Measurements from ENCODE around the gene IAH1.

Gene IAH1

DNA sequence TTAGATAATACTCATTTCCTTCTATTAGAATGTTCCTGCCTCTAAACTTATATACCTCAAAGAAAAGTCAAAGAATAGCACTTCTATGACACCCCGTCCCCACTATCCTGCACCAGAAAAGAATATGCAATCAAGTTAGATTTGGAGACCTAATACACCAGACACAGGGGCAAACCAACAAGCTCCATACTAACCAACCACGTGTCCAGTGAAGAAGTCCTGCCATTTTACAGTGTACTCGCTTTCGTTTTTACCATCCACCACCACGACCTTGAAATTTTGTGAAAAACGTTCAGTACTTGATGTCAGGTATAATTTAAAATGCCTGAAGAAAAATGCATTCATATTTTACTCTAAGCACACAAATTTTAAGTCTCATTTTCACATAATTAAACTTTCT, 62.2 kb downstream of the IAH1 start:
- TF ChIP-seq CEBPB (IDR thresholded peaks at IDR 0.05) = no peak
- TF ChIP-seq FOXM1 (IDR thresholded peaks at IDR 0.05; ENCODE audit: borderline replicate concordance, low read depth) = no peak
- TF ChIP-seq RAD21 (IDR thresholded peaks at IDR 0.05; ENCODE audit: low read depth) = no peak
- no peak for TF ChIP-seq NFIC (IDR thresholded peaks at IDR 0.05)

- TF ChIP-seq ZBTB7A (IDR thresholded peaks at IDR 0.05; ENCODE audit: low read depth) (no peak), RAD21 (IDR thresholded peaks at IDR 0.05; ENCODE audit: low read depth) (no peak), TCF12 (IDR thresholded peaks at IDR 0.05; ENCODE audit: low read depth) (no peak), FOXM1 (IDR thresholded peaks at IDR 0.05; ENCODE audit: borderline replicate concordance, low read depth) (no peak), NFIC (IDR thresholded peaks at IDR 0.05) (no peak), YY1 (IDR thresholded peaks at IDR 0.05; ENCODE audit: low read depth) (no peak), EP300 (IDR thresholded peaks at IDR 0.05; ENCODE audit: borderline replicate concordance) (no peak), EGR1 (IDR thresholded peaks at IDR 0.05) (no peak), TAF1 (IDR thresholded peaks at IDR 0.05; ENCODE audit: low read depth) (no peak), REST (IDR thresholded peaks at IDR 0.05; ENCODE audit: low read depth) (no peak), CREB1 (IDR thresholded peaks at IDR 0.05; ENCODE audit: low read depth) (no peak), CEBPB (IDR thresholded peaks at IDR 0.05) (no peak), TEAD4 (IDR thresholded peaks at IDR 0.05) (no peak)
- TF ChIP-seq, protein P1, sequence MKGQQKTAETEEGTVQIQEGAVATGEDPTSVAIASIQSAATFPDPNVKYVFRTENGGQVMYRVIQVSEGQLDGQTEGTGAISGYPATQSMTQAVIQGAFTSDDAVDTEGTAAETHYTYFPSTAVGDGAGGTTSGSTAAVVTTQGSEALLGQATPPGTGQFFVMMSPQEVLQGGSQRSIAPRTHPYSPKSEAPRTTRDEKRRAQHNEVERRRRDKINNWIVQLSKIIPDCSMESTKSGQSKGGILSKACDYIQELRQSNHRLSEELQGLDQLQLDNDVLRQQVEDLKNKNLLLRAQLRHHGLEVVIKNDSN (IDR thresholded peaks at IDR 0.05) = no peak
- TF ChIP-seq, protein P2, sequence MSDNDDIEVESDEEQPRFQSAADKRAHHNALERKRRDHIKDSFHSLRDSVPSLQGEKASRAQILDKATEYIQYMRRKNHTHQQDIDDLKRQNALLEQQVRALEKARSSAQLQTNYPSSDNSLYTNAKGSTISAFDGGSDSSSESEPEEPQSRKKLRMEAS (IDR thresholded peaks at IDR 0.05) = no peak
Measured at GRCh38 chr2:9538000-9538507, 63.7 kb downstream of the IAH1 start.

Measured in Ishikawa (cell line).